HepG2 (cell line): ENCODE measurements around the gene PLEKHM2. TPM values are rescaled to one million over a fixed set of nuclear protein-coding genes. Genes with fewer than 3 reads are reported as not detected.
A peak's percentile ranks its signal among the peaks of the same experiment; 100 is the strongest.

Experiments used
- CCDC6 ChIP-seq: sonication (generic); formaldehyde crosslinking; IDR thresholded peaks from 2 replicates; pipeline ENCODE4 v1.8.1; 2022; ENCODE audit warnings: mild to moderate bottlenecking, missing genetic modification reagents, moderate library complexity
- DDIT3 ChIP-seq: sonication (generic); formaldehyde crosslinking; IDR thresholded peaks from 2 replicates; pipeline ENCODE4 v1.4.0; 2020; ENCODE audit warnings: mild to moderate bottlenecking, missing genetic modification reagents
- ELK4 ChIP-seq: sonication (generic); formaldehyde crosslinking; IDR thresholded peaks from 2 replicates; pipeline ENCODE4 v1.9.0; 2021; ENCODE audit warnings: missing genetic modification reagents, borderline replicate concordance
- FOSL2 ChIP-seq: sonication (generic); formaldehyde crosslinking; IDR thresholded peaks from 2 replicates; pipeline ENCODE4 v1.4.0; 2020; ENCODE audit warnings: missing genetic modification reagents
- FUBP1 ChIP-seq: sonication (generic); formaldehyde crosslinking; IDR thresholded peaks from 2 replicates; pipeline ENCODE4 v1.5.1; 2020; ENCODE audit warnings: missing genetic modification reagents, mild to moderate bottlenecking, borderline replicate concordance
- HMG20B ChIP-seq: conservative IDR thresholded peaks from 2 replicates; pipeline ENCODE4 v1.6.1; 2016; ENCODE audit warnings: missing genetic modification reagents, missing compliant biosample characterization
- HMGXB3 ChIP-seq: sonication (generic); formaldehyde crosslinking; IDR thresholded peaks from 2 replicates; pipeline ENCODE4 v1.4.0; 2020; ENCODE audit warnings: missing genetic modification reagents, borderline replicate concordance
- MBNL3 ChIP-seq: fragments of 250-450 bp; sonication (Bioruptor Pico); conservative IDR thresholded peaks from 2 replicates; pipeline ENCODE4 v1.8.0; 2022; ENCODE audit warnings: mild to moderate bottlenecking, inconsistent platforms
- MIER2 ChIP-seq: IDR thresholded peaks from 2 replicates; pipeline ENCODE4 v1.6.1; 2016; ENCODE audit warnings: missing biosample characterization, missing genetic modification reagents
- NAIF1 ChIP-seq: sonication (generic); formaldehyde crosslinking; IDR thresholded peaks from 2 replicates; pipeline ENCODE4 v1.5.0; 2020; ENCODE audit warnings: mild to moderate bottlenecking, missing genetic modification reagents, borderline replicate concordance
- ONECUT2 ChIP-seq: sonication (generic); formaldehyde crosslinking; IDR thresholded peaks from 2 replicates; pipeline ENCODE4 v1.4.0; 2020; ENCODE audit warnings: missing genetic modification reagents
- RAD21 ChIP-seq: fragments of 450-650 bp; formaldehyde crosslinking; IDR thresholded peaks from 2 replicates; pipeline ENCODE4 v1.5.0; 2020; ENCODE audit warnings: mild to moderate bottlenecking
- ZIK1 ChIP-seq: sonication (generic); formaldehyde crosslinking; IDR thresholded peaks from 2 replicates; pipeline ENCODE4 v1.5.0; 2020; ENCODE audit warnings: mild to moderate bottlenecking, low read depth, missing genetic modification reagents, borderline replicate concordance
- ZNF282 ChIP-seq: fragments of 450-650 bp; IDR thresholded peaks from 2 replicates; pipeline ENCODE4 v1.6.1; 2018; ENCODE audit not compliant: partially characterized antibody
- ZNF619 ChIP-seq: sonication (generic); formaldehyde crosslinking; IDR thresholded peaks from 2 replicates; pipeline ENCODE4 v1.4.0; 2020; ENCODE audit warnings: mild to moderate bottlenecking, missing genetic modification reagents
- ZNF770 ChIP-seq: sonication (generic); formaldehyde crosslinking; IDR thresholded peaks from 2 replicates; pipeline ENCODE4 v1.5.0; 2020; ENCODE audit warnings: mild to moderate bottlenecking, missing genetic modification reagents
- polyA plus RNA-seq, 8 experiments: library from polyadenylated mRNA; depleted of rRNA in 3 of 8; stranded (reverse) in 7 of 8; unstranded in 1 of 8; fragments of >200 nt; fragmentation: Illumina TruSeq in 4 of 8; extraction: Trizol in 4 of 8; gene quantifications; 2 replicates each; pipeline versions ENCODE4 v1.2.1 to v1.2.3, GENCODE V29; 2011 to 2016; ENCODE audit warnings: low read depth in 4 of 8, missing spikeins in 1 of 8, mixed read lengths in 1 of 8; ENCODE audit not compliant: insufficient read depth in 1 of 8
- total RNA-seq, 5 experiments: library from RNA; depleted of rRNA; stranded (reverse); fragments of >200 nt; fragmentation: Illumina TruSeq; extraction: Trizol; gene quantifications; 2 replicates each; pipeline ENCODE4 v1.2.3, GENCODE V29; 2016; ENCODE audit warnings: low read depth in 1 of 5

The PLEKHM2 gene
- total and polyA plus RNA-seq, 2 of the 13 experiments (the other 11 are each of a cell fraction or from before 2014, with no cell fraction given) = 16.5 to 27.3 TPM

GRCh38 chr1:15740924-15741850 lies 57.1 kb downstream of the PLEKHM2 start (continued):
- TF ChIP-seq ONECUT2 (CRISPR knock-in tag) (no peak), FOSL2 (CRISPR knock-in tag) (no peak), ELK4 (no peak), ZNF770 (no peak), MBNL3 (CRISPR knock-in tag) (no peak), NAIF1 (CRISPR knock-in tag) (no peak), ZIK1 (CRISPR knock-in tag) (no peak), HMG20B (no peak), ZNF282 (no peak), MIER2 (CRISPR knock-in tag) (no peak), FUBP1 (no peak), ZNF619 (CRISPR knock-in tag) (no peak), CCDC6 (CRISPR knock-in tag) (no peak; the same call in 1 of the 2 replicates), RAD21 (peak; percentile 86), HMGXB3 (no peak), DDIT3 (no peak)
